IMR-90 (cell line): ENCODE measurements around the gene KCNAB1. TPM values are rescaled to one million over a fixed set of nuclear protein-coding genes. Genes with fewer than 3 reads are reported as not detected.

ENCODE experiments used
- ATAC-seq: fragments of 200-7000 bp; cut with Tn5 transposase; 2 replicates; pipeline ENCODE4 v1.9.1; 2020; ENCODE audit warnings: low read depth, mild to moderate bottlenecking, moderate library complexity
- BruUV-seq: library from RNA; stranded (reverse); fragments of 400-500 nt; replicated peaks from 2 replicates; lab custom pipeline; 2021; lab: Mats Ljungman, UMichigan
- CTCF ChIA-PET: fragments of 300-600 bp; formaldehyde crosslinking; extraction: SDS; loops from one replicate; lab custom pipeline; 2021; ENCODE audit warnings: antibody characterized with exemption; lab: Yijun Ruan, JAX
- POLR2A ChIA-PET: fragments of 300-600 bp; sonication (Branson Sonifier 250); formaldehyde crosslinking; loops from one replicate; lab custom pipeline; 2022; ENCODE audit warnings: antibody characterized with exemption; ENCODE audit not compliant: unreplicated experiment; lab: Charles Lee
- DNase-seq: peaks from one replicate; pipeline ENCODE4 v3.0.0; 2013
- H2AFZ ChIP-seq: replicated peaks from 2 replicates; pipeline ENCODE3; 2013; ENCODE audit warnings: low read length, mild to moderate bottlenecking; ENCODE audit not compliant: poor library complexity
- H2AK5ac ChIP-seq: 2 replicates; pipeline ENCODE4 v1.6.1; 2013; ENCODE audit warnings: low read depth, low read length, inconsistent platforms
- H2AK9ac ChIP-seq: replicated peaks from 2 replicates; pipeline ENCODE3; 2013; ENCODE audit warnings: mild to moderate bottlenecking, low read depth, low read length, moderate library complexity; ENCODE audit not compliant: poor library complexity
- H2BK120ac ChIP-seq: 2 replicates; pipeline ENCODE4 v1.6.1; 2013; ENCODE audit warnings: low read depth, low read length, inconsistent platforms
- H2BK15ac ChIP-seq: 3 replicates; pipeline ENCODE4 v1.6.1; 2013; ENCODE audit warnings: low read depth, low read length, inconsistent platforms
- H2BK20ac ChIP-seq: 2 replicates; pipeline ENCODE4 v1.6.1; 2013; ENCODE audit warnings: low read depth, mild to moderate bottlenecking, inconsistent platforms, low read length, moderate library complexity
- H2BK5ac ChIP-seq: 2 replicates; pipeline ENCODE4 v1.6.1; 2013; ENCODE audit warnings: mild to moderate bottlenecking, low read depth, low read length, inconsistent platforms; ENCODE audit not compliant: poor library complexity, severe bottlenecking
- H3K14ac ChIP-seq: replicated peaks from 2 replicates; pipeline ENCODE4 v1.6.1; 2013; ENCODE audit warnings: low read depth, low read length, inconsistent platforms
- H3K18ac ChIP-seq: 2 replicates; pipeline ENCODE4 v1.6.1; 2013; ENCODE audit warnings: low read depth, low read length, control low read depth
- H3K23ac ChIP-seq: 2 replicates; pipeline ENCODE4 v1.6.1; 2013; ENCODE audit warnings: low read depth, low read length, inconsistent platforms
- H3K27ac ChIP-seq: 2 replicates; pipeline ENCODE4 v1.5.1; 2013; ENCODE audit warnings: mild to moderate bottlenecking, control low read depth, low read length; ENCODE audit not compliant: insufficient read depth
- H3K27me3 ChIP-seq: 2 replicates; pipeline ENCODE4 v1.6.1; 2013; ENCODE audit warnings: low read length; ENCODE audit not compliant: control insufficient read depth, insufficient read depth
- H3K36me3 ChIP-seq: 2 replicates; pipeline ENCODE4 v1.6.1; 2013; ENCODE audit warnings: low read length, mixed read lengths; ENCODE audit not compliant: control insufficient read depth, insufficient read depth
- H3K4ac ChIP-seq: 2 replicates; pipeline ENCODE4 v1.6.1; 2013; ENCODE audit warnings: low read depth, low read length, inconsistent platforms
- H3K4me1 ChIP-seq: 2 replicates; pipeline ENCODE4 v1.6.1; 2013; ENCODE audit warnings: low read length, mixed read lengths; ENCODE audit not compliant: control insufficient read depth, insufficient read depth
- H3K4me2 ChIP-seq: 2 replicates; pipeline ENCODE4 v1.6.1; 2013; ENCODE audit warnings: low read depth, mild to moderate bottlenecking, control low read depth, low read length, moderate library complexity
- H3K4me3 ChIP-seq: 2 replicates; pipeline ENCODE4 v1.5.1; 2013; ENCODE audit warnings: low read depth, mild to moderate bottlenecking, control low read depth, low read length, moderate library complexity; ENCODE audit not compliant: insufficient read depth
- H3K56ac ChIP-seq: 2 replicates; pipeline ENCODE4 v1.6.1; 2013; ENCODE audit warnings: low read length, inconsistent platforms; ENCODE audit not compliant: insufficient read depth; ENCODE audit errors: extremely low read depth
- H3K79me1 ChIP-seq, 2 experiments: 2 replicates each; pipeline ENCODE4 v1.6.1; 2013; ENCODE audit warnings: low read length in 2 of 2, inconsistent platforms in 1 of 2, low read depth in 1 of 2
- H3K9ac ChIP-seq: 2 replicates; pipeline ENCODE4 v1.6.1; 2013; ENCODE audit warnings: low read depth, low read length, control low read depth
- H3K9me1 ChIP-seq: 2 replicates; pipeline ENCODE4 v1.6.1; 2013; ENCODE audit warnings: low read length, inconsistent platforms; ENCODE audit not compliant: insufficient read depth
- H3K9me3 ChIP-seq: 2 replicates; pipeline ENCODE4 v1.6.1; 2013; ENCODE audit warnings: low read length; ENCODE audit not compliant: control insufficient read depth, insufficient read depth
- H4K20me1 ChIP-seq: 2 replicates; pipeline ENCODE4 v1.6.1; 2013; ENCODE audit warnings: low read length, inconsistent platforms; ENCODE audit not compliant: insufficient read depth
- H4K5ac ChIP-seq: 2 replicates; pipeline ENCODE4 v1.6.1; 2013; ENCODE audit warnings: mild to moderate bottlenecking, low read depth, low read length, control low read depth
- H4K8ac ChIP-seq, 2 experiments: 2 replicates each; pipeline ENCODE4 v1.6.1; 2013; ENCODE audit warnings: low read depth in 2 of 2, low read length in 2 of 2, control low read depth in 1 of 2, inconsistent platforms in 1 of 2
- H4K91ac ChIP-seq: 2 replicates; pipeline ENCODE4 v1.6.1; 2013; ENCODE audit warnings: low read depth, low read length, inconsistent platforms; ENCODE audit not compliant: insufficient read depth
- BHLHE40 ChIP-seq: fragments of 150-350 bp; IDR thresholded peaks from 2 replicates; pipeline ENCODE4 v1.6.1; 2016; ENCODE audit warnings: mild to moderate bottlenecking, low read depth, low read length
- NFE2L2 ChIP-seq: fragments of 150-350 bp; IDR thresholded peaks from 2 replicates; pipeline ENCODE4 v1.6.1; 2016; ENCODE audit warnings: low read depth, mild to moderate bottlenecking, low read length
- RFX5 ChIP-seq: IDR thresholded peaks from 2 replicates; pipeline ENCODE4 v1.8.0; 2012; ENCODE audit warnings: low read depth, mild to moderate bottlenecking, low read length, moderate library complexity
- WGBS, 2 experiments: methylation state at CpG; one replicate each; pipeline versions ENCODE4 v1.1.5 to v1.1.7; 2013; ENCODE audit warnings: missing lambda C conversion rate in 2 of 2; ENCODE audit not compliant: insufficient read length in 1 of 2; ENCODE audit errors: extremely low coverage in 2 of 2; 5-methylcytosine and 5-hydroxymethylcytosine counted together
- dilution Hi-C: fragments of 300-500 bp; cut with HindIII; formaldehyde crosslinking; loops from one replicate; pipeline ENCODE4 v1.14.3; 2018; ENCODE audit warnings: low sequenced_read_pairs; ENCODE audit not compliant: unreplicated experiment
- in situ Hi-C: fragments of 300-500 bp; cut with MboI; formaldehyde crosslinking; loops from 3 replicates; pipeline ENCODE4 v1.14.3; 2019; ENCODE audit warnings: low sequenced_read_pairs, inconsistent platforms, mixed read lengths
- intact Hi-C: fragments of 100-400 bp; cut with micrococcal nuclease; formaldehyde crosslinking; loops from 2 replicates; pipeline ENCODE4 v1.10.0; 2022
- polyA plus RNA-seq, 3 experiments: library from polyadenylated mRNA; depleted of rRNA; stranded (reverse); fragments of >200 nt; gene quantifications; 2 replicates each; pipeline ENCODE4 v1.2.3, GENCODE V29; 2012; ENCODE audit warnings: low replicate concordance in 1 of 3
- total RNA-seq: library from RNA; depleted of rRNA; stranded (reverse); fragments of >200 nt; gene quantifications from 2 replicates; pipeline ENCODE4 v1.2.3, GENCODE V29; 2012

KCNAB1 gene
- total and polyA plus RNA-seq, 2 of the 4 experiments (the other 2 are of a cell fraction) = under 0.01 to 0.07 TPM

- no peak overlapping the region for H2BK20ac ChIP-seq
- ChIA-PET CTCF (interaction anchor here (1.1 kb wide), 1 partner anchor 9 kb away, joined by 3 read pairs; no protein-coding TSS in a partner anchor), POLR2A (no interaction called here)
- dilution Hi-C loops = no loop called here
- H3K36me3 ChIP-seq = no peaks in the 10 kb centered on the region
- TF ChIP-seq NFE2L2 (no peak), RFX5 (no peak), BHLHE40 (no peak)
- no peak overlapping the region for H3K9ac ChIP-seq
- no CpG with 5 or more reads among the region's 2 CpGs for WGBS, 2 experiments
- no peak overlapping the region for H3K23ac ChIP-seq
- H3K27ac ChIP-seq = no peak overlapping the region
- DNase-seq = no peak
- H3K27me3 ChIP-seq = peaks cover 6% of the 10 kb centered on the region
- H3K4me2 ChIP-seq = no peak overlapping the region
- no peaks in the 10 kb centered on the region for H3K4me1 ChIP-seq
- H3K56ac ChIP-seq = no peak overlapping the region
- H3K9me3 ChIP-seq = no peaks in the 10 kb centered on the region
- no peak overlapping the region for H4K91ac ChIP-seq
- no peaks in the 10 kb centered on the region for H3K9me1 ChIP-seq
- H2BK15ac ChIP-seq = no peak overlapping the region
- H3K18ac ChIP-seq = no peak overlapping the region
- no peak overlapping the region for H3K4me3 ChIP-seq
- H2BK120ac ChIP-seq = no peak overlapping the region
- H4K5ac ChIP-seq = no peak overlapping the region
- no peak overlapping the region for H2AFZ ChIP-seq
- no peak for ATAC-seq
- no peak overlapping the region for H2AK5ac ChIP-seq
- no peak overlapping the region for H4K8ac ChIP-seq
- no peak overlapping the region for H3K4ac ChIP-seq
- H2BK5ac ChIP-seq = no peak overlapping the region
- intact Hi-C loops = no loop called here
- in situ Hi-C loops = no loop called here
- H3K14ac ChIP-seq = no peak overlapping the region
- H2AK9ac ChIP-seq = no peak overlapping the region
- H4K20me1 ChIP-seq = no peaks in the 10 kb centered on the region
- no TSS peak for BruUV-seq
- no peaks in the 10 kb centered on the region for H3K79me1 ChIP-seq
Observed at GRCh38 chr3:156373654-156374053, 253.3 kb downstream of the KCNAB1 start.
